K562 (cell line): ENCODE measurements around the gene THOP1. TPM values are rescaled to one million over a fixed set of nuclear protein-coding genes. Genes with fewer than 3 reads are reported as not detected.

Experiments used
- ATAC-seq: fragments of 200-7000 bp; cut with Tn5 transposase; 3 replicates; pipeline ENCODE4 v1.9.1; 2020; ENCODE audit warnings: moderate library complexity
- BruUV-seq: library from RNA; stranded (reverse); fragments of 400-500 nt; replicated peaks from 2 replicates; lab custom pipeline; 2021; lab: Mats Ljungman, UMichigan
- CTCF ChIA-PET: fragments of 300-600 bp; formaldehyde crosslinking; extraction: SDS; loops from one replicate; lab custom pipeline; 2021; ENCODE audit warnings: low intra/inter-chr PET ratio; lab: Yijun Ruan, JAX
- POLR2A ChIA-PET: fragments of 300-600, 350-650 bp; sonication (Branson Sonifier 250); formaldehyde crosslinking; extraction: SDS; loops from one replicate; lab custom pipeline; 2021; ENCODE audit warnings: antibody characterized with exemption, inconsistent platforms; lab: Yijun Ruan, JAX
- DNase-seq, 4 experiments: peaks; one replicate each; pipeline versions ENCODE4 v3.0.0 to v3.0.0-alpha.2; 2011 to 2018; ENCODE audit warnings: low spot score in 3 of 4, mixed read lengths in 3 of 4; ENCODE audit errors: extremely low read depth in 1 of 4
- FAIRE-seq: peaks from 2 replicates; lab custom pipeline; 2011; peaks lifted over from hg19 to GRCh38; lab: Jason Lieb, UNC
- H2AFZ ChIP-seq: 2 replicates; pipeline ENCODE4 v1.6.0; 2011; ENCODE audit warnings: low read depth, low read length, control low read depth, inconsistent platforms
- H3K27ac ChIP-seq: fragments of 200-600 bp; 3 replicates; pipeline ENCODE4 v1.8.0; 2011; ENCODE audit warnings: low read depth, mild to moderate bottlenecking, control low read depth, inconsistent platforms, low read length, moderate library complexity, mixed read lengths; ENCODE audit errors: extremely low read depth
- H3K27me3 ChIP-seq, 2 experiments: fragments of 300-600 bp in 1 of 2; 2 replicates in 1 of 2; 3 replicates in 1 of 2; pipeline versions ENCODE4 v1.6.0 to v1.8.0; 2011; ENCODE audit warnings: inconsistent platforms in 2 of 2, low read length in 2 of 2, mild to moderate bottlenecking in 1 of 2, mixed read lengths in 1 of 2, moderate library complexity in 1 of 2; ENCODE audit not compliant: control insufficient read depth in 2 of 2, insufficient read depth in 2 of 2
- H3K36me3 ChIP-seq: fragments of 300-600 bp; 3 replicates; pipeline ENCODE4 v1.8.0; 2011; ENCODE audit warnings: mild to moderate bottlenecking, low read length, inconsistent platforms; ENCODE audit not compliant: control insufficient read depth, insufficient read depth
- H3K4me1 ChIP-seq, 2 experiments: fragments of 200-600 bp in 1 of 2; replicated peaks in 1 of 2; 2 replicates in 1 of 2; 3 replicates in 1 of 2; pipeline versions ENCODE4 v1.5.1 to v1.8.0; 2011; ENCODE audit warnings: inconsistent platforms in 2 of 2, low read length in 2 of 2, mild to moderate bottlenecking in 1 of 2, mixed read lengths in 1 of 2, moderate library complexity in 1 of 2; ENCODE audit not compliant: control insufficient read depth in 2 of 2, insufficient read depth in 2 of 2
- H3K4me2 ChIP-seq: 2 replicates; pipeline ENCODE4 v1.6.1; 2011; ENCODE audit warnings: low read length, control low read depth, inconsistent platforms, mixed read lengths; ENCODE audit not compliant: insufficient read depth
- H3K4me3 ChIP-seq: fragments of 200-600 bp; sonication (generic), shearing (Covaris generic); 2 replicates; pipeline ENCODE4 v1.5.1; 2016; ENCODE audit warnings: control low read depth, inconsistent platforms
- H3K79me2 ChIP-seq: fragments of 200-600 bp; 3 replicates; pipeline ENCODE4 v1.8.0; 2011; ENCODE audit warnings: low read length, inconsistent platforms; ENCODE audit not compliant: control insufficient read depth, insufficient read depth
- H3K9ac ChIP-seq, 2 experiments: 2 replicates each; pipeline versions ENCODE4 v1.6.0 to v1.6.1; 2011; ENCODE audit warnings: low read depth in 2 of 2, low read length in 2 of 2, control low read depth in 1 of 2, inconsistent platforms in 1 of 2, mild to moderate bottlenecking in 1 of 2, mixed read lengths in 1 of 2; ENCODE audit not compliant: insufficient read depth in 1 of 2
- H3K9me1 ChIP-seq: one replicate; pipeline ENCODE4 v1.6.0; 2011; ENCODE audit warnings: inconsistent platforms, mild to moderate bottlenecking, low read length, moderate library complexity; ENCODE audit not compliant: control insufficient read depth, insufficient read depth
- H3K9me3 ChIP-seq: replicated peaks from 2 replicates; pipeline ENCODE4 v1.5.1; 2011; ENCODE audit warnings: low read depth, low read length, inconsistent platforms; ENCODE audit not compliant: control insufficient read depth, insufficient read depth
- H4K20me1 ChIP-seq: replicated peaks from 2 replicates; pipeline ENCODE4 v1.6.1; 2011; ENCODE audit warnings: low read length, inconsistent platforms, mixed read lengths; ENCODE audit not compliant: control insufficient read depth, insufficient read depth
- CHD2 ChIP-seq: IDR thresholded peaks from 2 replicates; pipeline ENCODE4 v1.6.1; 2011; ENCODE audit warnings: low read depth, low read length
- NBN ChIP-seq: fragments of 450-650 bp; IDR thresholded peaks from 2 replicates; pipeline ENCODE4 v1.6.1; 2016; ENCODE audit warnings: low read depth, mild to moderate bottlenecking
- RUNX1 ChIP-seq: sonication (generic); IDR thresholded peaks from 2 replicates; pipeline ENCODE4 v1.6.1; 2016; ENCODE audit warnings: antibody characterized with exemption, low read depth
- ZNF655 ChIP-seq: fragments of 250-450 bp; sonication (Bioruptor Pico); IDR thresholded peaks from 2 replicates; pipeline ENCODE4 v1.5.0; 2021
- WGBS: fragments of 100-300 bp; shearing (Covaris generic); methylation state at CpG from one replicate; pipeline ENCODE4 v1.1.6; 2016; ENCODE audit warnings: low coverage, mixed read lengths; ENCODE audit not compliant: insufficient coverage; ENCODE audit errors: missing lambda C conversion rate; 5-methylcytosine and 5-hydroxymethylcytosine counted together
- in situ Hi-C: fragments of 300-500 bp; cut with MboI; formaldehyde crosslinking; loops from 4 replicates; pipeline ENCODE4 v1.15.0; 2018; ENCODE audit warnings: inconsistent platforms, mixed read lengths
- intact Hi-C: fragments of 100-400 bp; cut with micrococcal nuclease; formaldehyde crosslinking; loops from 2 replicates; pipeline ENCODE4 v1.14.2; 2022
- polyA plus RNA-seq, 8 experiments: library from polyadenylated mRNA; depleted of rRNA in 4 of 8; stranded (reverse) in 5 of 8; unstranded in 3 of 8; fragments of >200 nt; fragmentation: Nextera tagmentation in 2 of 8; fragmentation: Illumina TruSeq in 1 of 8; extraction: Ambion mirVana in 2 of 8; extraction: Trizol in 1 of 8; gene quantifications; 2 replicates each; pipeline versions ENCODE4 v1.2.1 to v1.2.3, GENCODE V29; 2011 to 2014; ENCODE audit warnings: inconsistent platforms in 1 of 8, missing spikeins in 1 of 8
- total RNA-seq, 7 experiments: library from RNA; depleted of rRNA in 6 of 7; stranded (reverse); fragments of >200 nt in 6 of 7; fragmentation: Illumina TruSeq in 2 of 7; extraction: Trizol in 2 of 7; gene quantifications; 2 replicates each; pipeline versions ENCODE4 v1.2.1 to v1.2.3, GENCODE V29; 2011 to 2021; ENCODE audit warnings: low replicate concordance in 1 of 7
- TF ChIP-seq, protein P1 (sequence below): fragments of 450-650 bp; formaldehyde crosslinking; IDR thresholded peaks from 2 replicates; pipeline ENCODE4 v1.4.0; 2022; ENCODE audit warnings: missing genetic modification characterization

Gene THOP1
- total and polyA plus RNA-seq, 9 of the 15 experiments (the other 6 are each of a cell fraction or from before 2014, with no cell fraction given), result 1.3 to 255 (median 96.1) TPM

DNA sequence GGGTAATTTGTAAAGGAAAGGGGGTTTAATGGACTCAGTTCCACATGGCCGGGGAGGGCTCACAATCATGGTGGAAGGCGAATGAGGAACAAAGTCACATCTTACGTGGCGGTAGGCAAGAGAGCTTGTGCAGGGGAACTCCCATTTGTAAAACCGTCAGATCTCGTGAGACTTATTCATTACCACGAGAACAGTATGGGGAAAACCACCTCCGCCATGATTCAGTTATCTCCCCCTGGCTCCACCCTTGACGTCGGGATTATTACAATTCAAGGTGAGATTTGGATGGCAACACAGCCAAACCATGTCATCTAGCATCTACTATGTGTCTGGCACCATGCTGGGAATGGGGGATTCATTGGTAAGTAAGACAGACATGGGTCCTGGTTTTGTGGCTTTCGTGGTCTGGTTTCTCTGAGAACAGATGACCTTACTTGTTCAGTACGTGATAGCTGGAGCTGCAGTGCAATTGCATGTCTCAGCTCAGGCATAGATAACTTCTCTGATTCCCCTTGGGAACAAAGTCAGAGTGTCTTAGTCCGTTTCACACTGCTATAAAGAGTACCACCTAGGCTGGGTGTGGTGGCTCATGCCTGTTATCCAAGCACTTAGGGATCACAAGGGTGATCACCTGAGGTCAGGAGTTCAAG is 42.7 kb downstream of the THOP1 start:
- Histone ChIP-seq H3K4me3 (no peak overlapping the region), H4K20me1 (no peaks in the 10 kb centered on the region), H3K36me3 (no peaks in the 10 kb centered on the region), H3K27me3 (no peaks in the 10 kb centered on the region), H2AFZ (no peak overlapping the region), H3K4me1 (no peaks in the 10 kb centered on the region; a peak in 1 of 5 replicates), H3K27ac (no peak overlapping the region), H3K4me2 (no peak overlapping the region), H3K9me1 (no peaks in the 10 kb centered on the region), H3K79me2 (no peaks in the 10 kb centered on the region), H3K9me3 (peaks cover 3% of the 10 kb centered on the region), H3K9ac (no peak overlapping the region)
- DNase-seq, result no peak
- in situ Hi-C loops, result no loop called here
- intact Hi-C loops, result no loop called here
- BruUV-seq, result no TSS peak
- no peak for FAIRE-seq
- ATAC-seq, result no peak
- TF ChIP-seq ZNF655 (CRISPR knock-in tag), result no peak
- no peak for TF ChIP-seq NBN
- TF ChIP-seq CHD2, result peak; percentile 75
- TF ChIP-seq RUNX1, result no peak
- TF ChIP-seq, protein P1, sequence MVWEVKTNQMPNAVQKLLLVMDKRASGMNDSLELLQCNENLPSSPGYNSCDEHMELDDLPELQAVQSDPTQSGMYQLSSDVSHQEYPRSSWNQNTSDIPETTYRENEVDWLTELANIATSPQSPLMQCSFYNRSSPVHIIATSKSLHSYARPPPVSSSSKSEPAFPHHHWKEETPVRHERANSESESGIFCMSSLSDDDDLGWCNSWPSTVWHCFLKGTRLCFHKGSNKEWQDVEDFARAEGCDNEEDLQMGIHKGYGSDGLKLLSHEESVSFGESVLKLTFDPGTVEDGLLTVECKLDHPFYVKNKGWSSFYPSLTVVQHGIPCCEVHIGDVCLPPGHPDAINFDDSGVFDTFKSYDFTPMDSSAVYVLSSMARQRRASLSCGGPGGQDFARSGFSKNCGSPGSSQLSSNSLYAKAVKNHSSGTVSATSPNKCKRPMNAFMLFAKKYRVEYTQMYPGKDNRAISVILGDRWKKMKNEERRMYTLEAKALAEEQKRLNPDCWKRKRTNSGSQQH, result no peak
- ChIA-PET POLR2A (no interaction called here), CTCF (no interaction called here)
- 42% methylated on average over 12 of the region's 13 CpGs for WGBS
